Stimulated activated CD8-positive, alpha-beta memory T cell treated with anti-CD3 and anti-CD28 coated beads, Interleukin-12 subunit alpha, Interleukin-12 subunit beta, amount 100 ng/mL, for 4 hours (primary cell): ENCODE measurements around the gene HYDIN.
"Not testable (repeated sequence)": the region's sequence is repeated elsewhere in the genome, so short reads cannot be mapped to it uniquely, and the experiment has no call there.

Experiments
- DNase-seq: peaks from one replicate; pipeline ENCODE4 v3.0.0-alpha.2; 2020; ENCODE audit warnings: low read depth

Gene HYDIN

GRCh38 chr16:70995799-70996198 lies 234.7 kb downstream of the HYDIN start:
- not testable (repeated sequence) for DNase-seq

GRCh38 chr16:70992511-70992910 lies 238.0 kb downstream of the HYDIN start:
- not testable (repeated sequence) for DNase-seq

- not testable (repeated sequence) for DNase-seq
These were observed 243.4 kb downstream of the HYDIN start for GRCh38 chr16:70987019-70987715.

- DNase-seq = not testable (repeated sequence)
These were observed 245.8 kb downstream of the HYDIN start for GRCh38 chr16:70984675-70985074.

- DNase-seq = not testable (repeated sequence)
These were observed 262.2 kb downstream of the HYDIN start for GRCh38 chr16:70968332-70968731.

- not testable (repeated sequence) for DNase-seq
These were observed 270.4 kb downstream of the HYDIN start for GRCh38 chr16:70960169-70960568.

- not testable (repeated sequence) for DNase-seq
These were observed 275.6 kb downstream of the HYDIN start for GRCh38 chr16:70954922-70955321.

GRCh38 chr16:70953824-70954223 lies 276.7 kb downstream of the HYDIN start:
- not testable (repeated sequence) for DNase-seq

GRCh38 chr16:70943551-70943950 lies 287.0 kb downstream of the HYDIN start:
- DNase-seq = not testable (repeated sequence)

- not testable (repeated sequence) for DNase-seq
These were observed 290.7 kb downstream of the HYDIN start for GRCh38 chr16:70939690-70940359.

- DNase-seq = not testable (repeated sequence)
These were observed 293.6 kb downstream of the HYDIN start for GRCh38 chr16:70936781-70937525.

- DNase-seq = not testable (repeated sequence)
These were observed 295.2 kb downstream of the HYDIN start for GRCh38 chr16:70935325-70935724.

- not testable (repeated sequence) for DNase-seq
These were observed 296.8 kb downstream of the HYDIN start for GRCh38 chr16:70933746-70934145.

GRCh38 chr16:70930757-70931156 lies 299.8 kb downstream of the HYDIN start:
- not testable (repeated sequence) for DNase-seq

GRCh38 chr16:70922164-70922563 lies 308.4 kb downstream of the HYDIN start:
- DNase-seq = not testable (repeated sequence)

- DNase-seq = not testable (repeated sequence)
These were observed 309.9 kb downstream of the HYDIN start for GRCh38 chr16:70920661-70921060.

- DNase-seq = not testable (repeated sequence)
These were observed 342.3 kb downstream of the HYDIN start for GRCh38 chr16:70888208-70888607.

GRCh38 chr16:70884652-70885051 lies 345.9 kb downstream of the HYDIN start:
- not testable (repeated sequence) for DNase-seq

- not testable (repeated sequence) for DNase-seq
These were observed 348.2 kb downstream of the HYDIN start for GRCh38 chr16:70882311-70882710.

GRCh38 chr16:70877895-70878294 lies 352.6 kb downstream of the HYDIN start:
- not testable (repeated sequence) for DNase-seq

GRCh38 chr16:70876442-70876841 lies 354.1 kb downstream of the HYDIN start:
- DNase-seq = not testable (repeated sequence)

- not testable (repeated sequence) for DNase-seq
These were observed 365.8 kb downstream of the HYDIN start for GRCh38 chr16:70864698-70865097.
